Ishikawa (cell line): ENCODE results near the gene SEPTIN1.
A peak's percentile ranks its signal among the peaks of the same experiment; 100 is the strongest.

ENCODE experiments used
- CEBPB ChIP-seq: IDR thresholded peaks from 2 replicates; pipeline ENCODE4 v1.6.1; 2012
- EGR1 ChIP-seq: IDR thresholded peaks from 2 replicates; pipeline ENCODE4 v1.6.1; 2012
- EP300 ChIP-seq: IDR thresholded peaks from 2 replicates; pipeline ENCODE4 v1.6.1; 2012; ENCODE audit warnings: borderline replicate concordance
- RAD21 ChIP-seq: IDR thresholded peaks from 2 replicates; pipeline ENCODE4 v1.6.1; 2012; ENCODE audit warnings: low read depth
- REST ChIP-seq: IDR thresholded peaks from 2 replicates; pipeline ENCODE4 v1.6.1; 2012; ENCODE audit warnings: low read depth, mild to moderate bottlenecking
- TAF1 ChIP-seq: IDR thresholded peaks from 2 replicates; pipeline ENCODE4 v1.6.1; 2012; ENCODE audit warnings: low read depth, mild to moderate bottlenecking
- TEAD4 ChIP-seq: IDR thresholded peaks from 2 replicates; pipeline ENCODE4 v1.6.1; 2012
- TF ChIP-seq, protein P1 (sequence below): IDR thresholded peaks from 2 replicates; pipeline ENCODE4 v1.6.1; 2012

GRCh38 chr16:30349675-30350074 is 32.7 kb downstream of the SEPTIN1 start:
- no peak for TF ChIP-seq TEAD4
- TF ChIP-seq, protein P1, sequence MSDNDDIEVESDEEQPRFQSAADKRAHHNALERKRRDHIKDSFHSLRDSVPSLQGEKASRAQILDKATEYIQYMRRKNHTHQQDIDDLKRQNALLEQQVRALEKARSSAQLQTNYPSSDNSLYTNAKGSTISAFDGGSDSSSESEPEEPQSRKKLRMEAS: no peak
- TF ChIP-seq EGR1: no peak
- TF ChIP-seq RAD21: no peak
- TF ChIP-seq CEBPB: peak; percentile 89
- no peak for TF ChIP-seq TAF1
- TF ChIP-seq REST: no peak
- TF ChIP-seq EP300: peak; percentile 52; the same call in 1 of the 2 replicates
